Measurements from ENCODE around the gene SCAMP3.
"Not testable (repeated sequence)": the region's sequence is repeated elsewhere in the genome, so short reads cannot be mapped to it uniquely, and the experiment has no call there.

The SCAMP3 gene

GRCh38 chr1:155254228-155254713 lies 7.9 kb downstream of the SCAMP3 start:
- TF ChIP-seq CTCF (IDR thresholded peaks at IDR 0.05; ENCODE audit: extremely low read depth, missing control alignments): no peak
- no peak for DNase-seq (ENCODE audit: low spot score)

DNA sequence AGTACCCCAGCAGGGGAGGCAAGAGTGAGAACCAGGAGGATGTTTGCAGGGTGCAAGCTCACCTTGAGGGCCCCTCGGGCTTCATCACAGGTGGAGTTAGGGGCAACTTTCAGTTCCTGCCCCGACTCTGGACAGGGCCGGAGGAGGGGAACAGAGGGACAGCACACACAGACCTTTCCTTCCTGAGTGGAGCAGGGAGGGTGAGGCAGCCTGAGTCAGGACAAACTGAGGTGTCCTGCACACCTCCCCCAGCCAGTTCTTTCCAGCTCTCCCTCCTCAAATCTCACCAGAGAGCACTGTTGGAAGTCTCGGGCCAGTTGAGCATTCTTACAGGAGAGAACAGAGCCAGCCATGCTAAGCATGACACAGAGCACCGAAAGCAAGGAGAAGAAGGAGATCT lies 8.4 kb downstream of the SCAMP3 start:
- no peak for TF ChIP-seq CTCF (IDR thresholded peaks at IDR 0.05; ENCODE audit: extremely low read depth, missing control alignments)
- DNase-seq (ENCODE audit: low spot score): no peak

GRCh38 chr1:155253208-155253607 lies 9.0 kb downstream of the SCAMP3 start:
- DNase-seq (ENCODE audit: low spot score): no peak
- TF ChIP-seq CTCF (IDR thresholded peaks at IDR 0.05; ENCODE audit: extremely low read depth, missing control alignments): no peak

GRCh38 chr1:155251566-155251965 lies 10.6 kb downstream of the SCAMP3 start:
- DNase-seq (ENCODE audit: low spot score): peak; percentile 4
- TF ChIP-seq CTCF (IDR thresholded peaks at IDR 0.05; ENCODE audit: extremely low read depth, missing control alignments): no peak

- peak; percentile 98 for DNase-seq (ENCODE audit: low spot score)
- peak; percentile 100 for TF ChIP-seq CTCF (IDR thresholded peaks at IDR 0.05; ENCODE audit: extremely low read depth, missing control alignments)
Observed at GRCh38 chr1:155250633-155251449, 11.3 kb downstream of the SCAMP3 start.

GRCh38 chr1:155250246-155250632 lies 11.9 kb downstream of the SCAMP3 start:
- no peak for TF ChIP-seq CTCF (IDR thresholded peaks at IDR 0.05; ENCODE audit: extremely low read depth, missing control alignments)
- peak; percentile 31 for DNase-seq (ENCODE audit: low spot score)

GRCh38 chr1:155247667-155248553 lies 14.2 kb downstream of the SCAMP3 start:
- DNase-seq (ENCODE audit: low spot score): no peak

DNA sequence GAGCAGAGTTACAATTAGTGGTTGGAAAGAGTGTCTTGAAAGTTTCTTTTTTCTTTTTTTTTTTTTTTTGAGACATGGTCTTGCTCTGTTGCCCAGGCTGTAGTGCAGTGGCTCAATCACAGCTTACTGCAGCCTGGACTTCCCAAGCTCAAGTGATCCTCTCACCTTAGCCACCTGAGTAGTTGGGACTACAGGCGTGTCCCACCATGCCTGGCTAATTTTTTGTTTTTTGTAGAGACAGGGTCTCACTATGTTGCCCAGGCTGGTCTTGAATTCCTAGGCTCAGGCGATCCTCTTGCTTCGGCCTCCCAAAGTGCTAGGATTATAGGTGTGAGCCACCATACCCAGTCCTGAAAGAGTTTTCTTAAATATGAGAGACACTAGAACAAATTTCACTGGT lies 15.4 kb downstream of the SCAMP3 start:
- DNase-seq (ENCODE audit: low spot score): not testable (repeated sequence)

More at GRCh38 chr1:155247667-155248553, 14.2 kb downstream of the SCAMP3 start:
- TF ChIP-seq CTCF (IDR thresholded peaks at IDR 0.05; ENCODE audit: extremely low read depth, missing control alignments): no peak
